Keratinocyte (primary cell): ENCODE measurements around the gene UBL7. TPM values are rescaled to one million over a fixed set of nuclear protein-coding genes. Genes with fewer than 3 reads are reported as not detected.

ENCODE experiments used
- DNase-seq: peaks from one replicate; pipeline ENCODE4 v3.0.0-alpha.2; 2011; ENCODE audit warnings: low read depth, missing footprints, low spot score
- FAIRE-seq: peaks from 2 replicates; lab custom pipeline; 2011; peaks lifted over from hg19 to GRCh38; lab: Jason Lieb, UNC
- H2AFZ ChIP-seq: 2 replicates; pipeline ENCODE4 v1.6.0; 2012; ENCODE audit warnings: low read length, control low read depth, inconsistent platforms; ENCODE audit not compliant: control insufficient read depth
- H3K27ac ChIP-seq: 2 replicates; pipeline ENCODE4 v1.5.1; 2011; ENCODE audit warnings: low read length; ENCODE audit not compliant: control insufficient read depth, insufficient read depth
- H3K27me3 ChIP-seq: 3 replicates; pipeline ENCODE4 v1.6.0; 2011; ENCODE audit warnings: low read length; ENCODE audit not compliant: control insufficient read depth, insufficient read depth; ENCODE audit errors: extremely low read depth
- H3K36me3 ChIP-seq, 2 experiments: 2 replicates in 1 of 2; 3 replicates in 1 of 2; pipeline ENCODE4 v1.5.1; 2011; ENCODE audit warnings: low read length in 2 of 2, mild to moderate bottlenecking in 1 of 2; ENCODE audit not compliant: control insufficient read depth in 2 of 2, insufficient read depth in 2 of 2; ENCODE audit errors: extremely low read depth in 1 of 2
- H3K4me1 ChIP-seq: 3 replicates; pipeline ENCODE4 v1.5.1; 2011; ENCODE audit warnings: low read length; ENCODE audit not compliant: control insufficient read depth, insufficient read depth; ENCODE audit errors: extremely low read depth
- H3K4me2 ChIP-seq: 3 replicates; pipeline ENCODE4 v1.6.0; 2011; ENCODE audit warnings: low read depth, low read length; ENCODE audit not compliant: control insufficient read depth, insufficient read depth; ENCODE audit errors: extremely low read depth
- H3K4me3 ChIP-seq, 3 experiments: fragments of 200-600 bp in 1 of 3; sonication (generic) in 1 of 3; 2 replicates in 2 of 3; 3 replicates in 1 of 3; pipeline ENCODE4 v1.5.1; 2011 to 2016; ENCODE audit warnings: low read length in 3 of 3, mild to moderate bottlenecking in 3 of 3, control low read depth in 2 of 3, inconsistent platforms in 1 of 3, low read depth in 1 of 3, mixed read lengths in 1 of 3, mixed run types in 1 of 3, moderate library complexity in 1 of 3; ENCODE audit not compliant: control insufficient read depth in 2 of 3, insufficient read depth in 2 of 3; ENCODE audit errors: extremely low read depth in 1 of 3
- H3K79me2 ChIP-seq: 2 replicates; pipeline ENCODE4 v1.6.0; 2012; ENCODE audit warnings: low read length; ENCODE audit not compliant: control insufficient read depth, insufficient read depth
- H3K9ac ChIP-seq: 3 replicates; pipeline ENCODE4 v1.6.0; 2011; ENCODE audit warnings: low read length; ENCODE audit not compliant: control insufficient read depth, insufficient read depth; ENCODE audit errors: extremely low read depth
- H3K9me1 ChIP-seq: 3 replicates; pipeline ENCODE4 v1.6.0; 2011; ENCODE audit warnings: low read length; ENCODE audit not compliant: control insufficient read depth, insufficient read depth; ENCODE audit errors: extremely low read depth
- H3K9me3 ChIP-seq: 2 replicates; pipeline ENCODE4 v1.5.1; 2012; ENCODE audit warnings: low read depth, low read length; ENCODE audit not compliant: control insufficient read depth
- H4K20me1 ChIP-seq: 3 replicates; pipeline ENCODE4 v1.6.0; 2011; ENCODE audit warnings: low read length; ENCODE audit not compliant: control insufficient read depth, insufficient read depth; ENCODE audit errors: extremely low read depth
- EZH2 ChIP-seq: IDR thresholded peaks from one replicate; pipeline ENCODE4 v1.6.1; 2012; ENCODE audit warnings: inconsistent platforms, mild to moderate bottlenecking, low read length, moderate library complexity
- dilution Hi-C: fragments of 300-500 bp; cut with MboI; formaldehyde crosslinking; loops from one replicate; pipeline ENCODE4 v1.7.0; 2020; ENCODE audit warnings: low sequenced_read_pairs; ENCODE audit not compliant: extremely low pct_ligation_motif_present
- polyA plus RNA-seq, 5 experiments: library from polyadenylated mRNA; depleted of rRNA in 3 of 5; stranded (reverse) in 3 of 5; stranded (forward) in 1 of 5; unstranded in 1 of 5; fragments of >200 nt; gene quantifications; 1 replicate in 1 of 5; 2 replicates in 3 of 5; 3 replicates in 1 of 5; pipeline versions ENCODE4 v1.2.1 to v1.2.3, GENCODE V29; 2011 to 2012; ENCODE audit warnings: missing spikeins in 2 of 5, low read depth in 1 of 5, low replicate concordance in 1 of 5
- TF ChIP-seq, protein P1 (sequence below), 3 experiments: IDR thresholded peaks in 1 of 3; conservative IDR thresholded peaks in 1 of 3; optimal IDR thresholded peaks in 1 of 3; 2 replicates in 2 of 3; 3 replicates in 1 of 3; pipeline versions ENCODE3 to v1.5.1; 2011; ENCODE audit warnings: low read length in 3 of 3, mild to moderate bottlenecking in 3 of 3, moderate library complexity in 2 of 3, control low read depth in 1 of 3, inconsistent platforms in 1 of 3; ENCODE audit not compliant: insufficient read depth in 2 of 3; ENCODE audit errors: extremely low read depth in 1 of 3

UBL7 gene
- polyA plus RNA-seq, 1 donor (not counting 4 experiments of a cell fraction or from before 2014, with no cell fraction given) = 45.8 TPM

DNA sequence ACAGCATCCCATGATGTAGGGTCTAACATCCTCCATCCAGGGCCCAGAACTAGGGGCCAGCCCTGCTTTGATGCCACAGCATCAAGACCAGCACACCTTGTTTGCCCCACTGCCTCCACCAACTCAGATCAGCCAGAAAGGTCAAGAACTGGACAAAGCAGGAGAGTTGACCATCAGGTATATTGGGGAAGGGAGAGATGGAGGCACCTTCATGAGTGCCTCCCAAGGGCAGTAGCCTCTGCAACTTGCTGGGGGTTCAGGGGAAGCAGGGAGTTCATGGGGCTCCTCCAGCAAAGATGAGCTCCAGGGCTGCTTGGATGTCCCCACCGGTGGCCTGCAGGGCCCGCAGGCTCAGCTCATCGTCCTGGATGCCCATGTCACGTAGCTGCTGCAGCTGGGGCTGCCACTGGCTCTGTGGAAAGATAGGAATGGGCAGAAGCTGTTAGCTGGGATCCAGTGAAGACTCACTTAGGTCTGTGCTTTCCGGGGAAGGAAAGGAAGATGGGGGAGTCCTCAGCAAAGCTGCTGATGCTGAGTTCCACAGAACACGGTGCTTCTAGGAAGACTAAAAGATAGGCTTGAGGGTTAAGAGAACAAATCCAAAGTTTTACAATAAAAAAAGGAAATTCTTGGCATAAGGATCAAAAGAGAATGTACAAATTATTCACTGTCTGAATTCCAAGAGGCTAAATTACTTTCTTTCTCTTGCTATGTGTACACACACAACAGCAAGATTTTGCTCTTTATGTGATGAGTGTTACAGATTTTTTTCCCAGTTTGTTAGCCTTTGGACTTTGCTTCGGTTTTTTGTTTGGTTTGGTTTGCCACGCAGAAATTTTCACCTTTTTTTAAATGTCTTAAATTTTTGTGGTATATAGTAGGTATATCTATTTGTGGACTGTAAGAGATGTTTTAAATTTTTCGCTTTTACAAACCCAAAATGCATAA is 14.9 kb downstream of the UBL7 start:
- Histone ChIP-seq H3K27ac (no peak overlapping the region), H3K9ac (no peak overlapping the region), H4K20me1 (no peaks in the 10 kb centered on the region), H3K9me3 (no peaks in the 10 kb centered on the region), H3K36me3 (peaks cover 9 to 25% of the 10 kb centered on the region in 2 experiments), H3K4me3 (no peak overlapping the region), H3K79me2 (no peaks in the 10 kb centered on the region), H2AFZ (no peak overlapping the region), H3K27me3 (no peaks in the 10 kb centered on the region), H3K9me1 (no peaks in the 10 kb centered on the region), H3K4me1 (no peaks in the 10 kb centered on the region), H3K4me2 (no peak overlapping the region)
- dilution Hi-C loops = no loop called here
- DNase-seq = no peak
- no peak for TF ChIP-seq EZH2
- TF ChIP-seq, protein P1, sequence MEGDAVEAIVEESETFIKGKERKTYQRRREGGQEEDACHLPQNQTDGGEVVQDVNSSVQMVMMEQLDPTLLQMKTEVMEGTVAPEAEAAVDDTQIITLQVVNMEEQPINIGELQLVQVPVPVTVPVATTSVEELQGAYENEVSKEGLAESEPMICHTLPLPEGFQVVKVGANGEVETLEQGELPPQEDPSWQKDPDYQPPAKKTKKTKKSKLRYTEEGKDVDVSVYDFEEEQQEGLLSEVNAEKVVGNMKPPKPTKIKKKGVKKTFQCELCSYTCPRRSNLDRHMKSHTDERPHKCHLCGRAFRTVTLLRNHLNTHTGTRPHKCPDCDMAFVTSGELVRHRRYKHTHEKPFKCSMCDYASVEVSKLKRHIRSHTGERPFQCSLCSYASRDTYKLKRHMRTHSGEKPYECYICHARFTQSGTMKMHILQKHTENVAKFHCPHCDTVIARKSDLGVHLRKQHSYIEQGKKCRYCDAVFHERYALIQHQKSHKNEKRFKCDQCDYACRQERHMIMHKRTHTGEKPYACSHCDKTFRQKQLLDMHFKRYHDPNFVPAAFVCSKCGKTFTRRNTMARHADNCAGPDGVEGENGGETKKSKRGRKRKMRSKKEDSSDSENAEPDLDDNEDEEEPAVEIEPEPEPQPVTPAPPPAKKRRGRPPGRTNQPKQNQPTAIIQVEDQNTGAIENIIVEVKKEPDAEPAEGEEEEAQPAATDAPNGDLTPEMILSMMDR (optimal IDR thresholded peaks at IDR 0.05 in 1 of 3, IDR thresholded peaks at IDR 0.05 in 1 of 3, conservative IDR thresholded peaks at IDR 0.05 in 1 of 3; ENCODE audit: extremely low read depth in 1 of 3, insufficient read depth in 2 of 3, low read length in 3 of 3) = no peak
- no peak for FAIRE-seq

GRCh38 chr15:74444106-74445062 is 16.6 kb downstream of the UBL7 start:
- H4K20me1 ChIP-seq = no peaks in the 10 kb centered on the region
- H3K9ac ChIP-seq = no peak overlapping the region
- dilution Hi-C loops = no loop called here
- DNase-seq (no peak), FAIRE-seq (no peak)
- no peaks in the 10 kb centered on the region for H3K27me3 ChIP-seq
- no peak overlapping the region for H3K27ac ChIP-seq
- peaks cover under 1 to 16% of the 10 kb centered on the region in 2 experiments for H3K36me3 ChIP-seq
- H3K9me3 ChIP-seq = no peaks in the 10 kb centered on the region
- no peak overlapping the region for H2AFZ ChIP-seq
- H3K4me2 ChIP-seq = no peak overlapping the region
- no peaks in the 10 kb centered on the region for H3K9me1 ChIP-seq
- no peaks in the 10 kb centered on the region for H3K79me2 ChIP-seq
- no peaks in the 10 kb centered on the region for H3K4me1 ChIP-seq
- TF ChIP-seq, protein P1 (optimal IDR thresholded peaks at IDR 0.05 in 1 of 3, IDR thresholded peaks at IDR 0.05 in 1 of 3, conservative IDR thresholded peaks at IDR 0.05 in 1 of 3; ENCODE audit: extremely low read depth in 1 of 3, insufficient read depth in 2 of 3, low read length in 3 of 3) = no peak
- no peak for TF ChIP-seq EZH2
- no peak overlapping the region for H3K4me3 ChIP-seq
